Neutrophil (primary cell): ENCODE measurements around the gene TMBIM1.

ENCODE experiments used
- H3K27ac ChIP-seq: fragments of 200-600 bp; sonication (generic); 2 replicates; pipeline ENCODE4 v1.5.1; 2016; ENCODE audit warnings: mild to moderate bottlenecking, moderate library complexity
- H3K27me3 ChIP-seq: fragments of 200-600 bp; sonication (generic); 2 replicates; pipeline ENCODE4 v1.6.0; 2016; ENCODE audit warnings: mild to moderate bottlenecking
- H3K36me3 ChIP-seq: fragments of 200-600 bp; sonication (generic); 2 replicates; pipeline ENCODE4 v1.5.1; 2017
- H3K4me1 ChIP-seq, 2 experiments: fragments of 200-600 bp in 1 of 2; sonication (generic) in 1 of 2; 1 replicate in 1 of 2; 2 replicates in 1 of 2; pipeline versions ENCODE4 v1.5.1 to v1.6.1; 2013 to 2016; ENCODE audit warnings: low read depth in 1 of 2, low read length in 1 of 2, mild to moderate bottlenecking in 1 of 2, moderate library complexity in 1 of 2; ENCODE audit not compliant: control insufficient read depth in 1 of 2, insufficient read depth in 1 of 2
- H3K4me3 ChIP-seq, 2 experiments: fragments of 200-600 bp in 1 of 2; sonication (generic) in 1 of 2; 1 replicate in 1 of 2; 2 replicates in 1 of 2; pipeline ENCODE4 v1.5.1; 2013 to 2016; ENCODE audit warnings: low read depth in 1 of 2, low read length in 1 of 2, mild to moderate bottlenecking in 1 of 2, moderate library complexity in 1 of 2
- H3K9me3 ChIP-seq: fragments of 200-600 bp; sonication (generic); 2 replicates; pipeline ENCODE4 v1.5.1; 2016
- TF ChIP-seq, protein P1 (sequence below): fragments of 200-600 bp; sonication (generic); IDR thresholded peaks from 2 replicates; pipeline ENCODE4 v1.5.1; 2016; ENCODE audit warnings: antibody characterized with exemption

The TMBIM1 gene, protein sequence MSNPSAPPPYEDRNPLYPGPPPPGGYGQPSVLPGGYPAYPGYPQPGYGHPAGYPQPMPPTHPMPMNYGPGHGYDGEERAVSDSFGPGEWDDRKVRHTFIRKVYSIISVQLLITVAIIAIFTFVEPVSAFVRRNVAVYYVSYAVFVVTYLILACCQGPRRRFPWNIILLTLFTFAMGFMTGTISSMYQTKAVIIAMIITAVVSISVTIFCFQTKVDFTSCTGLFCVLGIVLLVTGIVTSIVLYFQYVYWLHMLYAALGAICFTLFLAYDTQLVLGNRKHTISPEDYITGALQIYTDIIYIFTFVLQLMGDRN

GRCh38 chr2:218292048-218293014 lies at the start of gene TMBIM1:
Gene TMBIM1, minus strand, starts transcription at chr2:218292503. Its CDS starts 10,362 bp downstream, at chr2:218282141.
- no peaks in the 10 kb centered on the region for H3K9me3 ChIP-seq
- no peaks in the 10 kb centered on the region for H3K27me3 ChIP-seq
- peak within 1 kb of the TSS; percentile 86 to 95 for H3K4me3 ChIP-seq
- peak within 1 kb of the TSS; percentile 96 for H3K27ac ChIP-seq
- no peaks in the 10 kb centered on the region for H3K36me3 ChIP-seq
- H3K4me1 ChIP-seq, result peaks cover 72 to 74% of the 10 kb centered on the region in 2 experiments
- TF ChIP-seq, protein P1, sequence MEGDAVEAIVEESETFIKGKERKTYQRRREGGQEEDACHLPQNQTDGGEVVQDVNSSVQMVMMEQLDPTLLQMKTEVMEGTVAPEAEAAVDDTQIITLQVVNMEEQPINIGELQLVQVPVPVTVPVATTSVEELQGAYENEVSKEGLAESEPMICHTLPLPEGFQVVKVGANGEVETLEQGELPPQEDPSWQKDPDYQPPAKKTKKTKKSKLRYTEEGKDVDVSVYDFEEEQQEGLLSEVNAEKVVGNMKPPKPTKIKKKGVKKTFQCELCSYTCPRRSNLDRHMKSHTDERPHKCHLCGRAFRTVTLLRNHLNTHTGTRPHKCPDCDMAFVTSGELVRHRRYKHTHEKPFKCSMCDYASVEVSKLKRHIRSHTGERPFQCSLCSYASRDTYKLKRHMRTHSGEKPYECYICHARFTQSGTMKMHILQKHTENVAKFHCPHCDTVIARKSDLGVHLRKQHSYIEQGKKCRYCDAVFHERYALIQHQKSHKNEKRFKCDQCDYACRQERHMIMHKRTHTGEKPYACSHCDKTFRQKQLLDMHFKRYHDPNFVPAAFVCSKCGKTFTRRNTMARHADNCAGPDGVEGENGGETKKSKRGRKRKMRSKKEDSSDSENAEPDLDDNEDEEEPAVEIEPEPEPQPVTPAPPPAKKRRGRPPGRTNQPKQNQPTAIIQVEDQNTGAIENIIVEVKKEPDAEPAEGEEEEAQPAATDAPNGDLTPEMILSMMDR, result peak; percentile 92

GRCh38 chr2:218341381-218341780 lies 49.1 kb upstream of the TMBIM1 start:
- H3K36me3 ChIP-seq, result no peaks in the 10 kb centered on the region
- no peaks in the 10 kb centered on the region for H3K4me1 ChIP-seq
- no peaks in the 10 kb centered on the region for H3K9me3 ChIP-seq
- no peak overlapping the region for H3K4me3 ChIP-seq
- no peaks in the 10 kb centered on the region for H3K27me3 ChIP-seq
- no peak overlapping the region for H3K27ac ChIP-seq
- TF ChIP-seq, protein P1, result no peak

GRCh38 chr2:218340656-218341055 lies 48.4 kb upstream of the TMBIM1 start:
- H3K9me3 ChIP-seq, result no peaks in the 10 kb centered on the region
- H3K27me3 ChIP-seq, result no peaks in the 10 kb centered on the region
- no peak overlapping the region for H3K27ac ChIP-seq
- no peak overlapping the region for H3K4me3 ChIP-seq
- TF ChIP-seq, protein P1, result no peak
- H3K36me3 ChIP-seq, result no peaks in the 10 kb centered on the region
- no peaks in the 10 kb centered on the region for H3K4me1 ChIP-seq

GRCh38 chr2:218334531-218334930 lies 42.2 kb upstream of the TMBIM1 start:
- no peaks in the 10 kb centered on the region for H3K9me3 ChIP-seq
- H3K4me1 ChIP-seq, result peaks cover 38 to 46% of the 10 kb centered on the region in 2 experiments
- TF ChIP-seq, protein P1, result no peak
- H3K27ac ChIP-seq, result no peak overlapping the region
- H3K4me3 ChIP-seq, result no peak overlapping the region
- H3K36me3 ChIP-seq, result no peaks in the 10 kb centered on the region
- no peaks in the 10 kb centered on the region for H3K27me3 ChIP-seq

GRCh38 chr2:218332920-218333645 lies 40.8 kb upstream of the TMBIM1 start:
- H3K36me3 ChIP-seq, result no peaks in the 10 kb centered on the region
- H3K27ac ChIP-seq, result peak overlapping the region; percentile 82
- TF ChIP-seq, protein P1, result no peak
- peak overlapping the region; percentile 20 to 23 for H3K4me3 ChIP-seq
- H3K4me1 ChIP-seq, result peaks cover 51 to 60% of the 10 kb centered on the region in 2 experiments
- H3K27me3 ChIP-seq, result no peaks in the 10 kb centered on the region
- no peaks in the 10 kb centered on the region for H3K9me3 ChIP-seq
